Measurements from ENCODE around the gene EPHB2. TPM values are rescaled to one million over a fixed set of nuclear protein-coding genes. Genes with fewer than 3 reads are reported as not detected.

Gene EPHB2
- total and polyA plus RNA-seq, 2 donors (not counting 1 experiment from before 2014, with no cell fraction given), result 0.07 to 0.39 TPM

DNA sequence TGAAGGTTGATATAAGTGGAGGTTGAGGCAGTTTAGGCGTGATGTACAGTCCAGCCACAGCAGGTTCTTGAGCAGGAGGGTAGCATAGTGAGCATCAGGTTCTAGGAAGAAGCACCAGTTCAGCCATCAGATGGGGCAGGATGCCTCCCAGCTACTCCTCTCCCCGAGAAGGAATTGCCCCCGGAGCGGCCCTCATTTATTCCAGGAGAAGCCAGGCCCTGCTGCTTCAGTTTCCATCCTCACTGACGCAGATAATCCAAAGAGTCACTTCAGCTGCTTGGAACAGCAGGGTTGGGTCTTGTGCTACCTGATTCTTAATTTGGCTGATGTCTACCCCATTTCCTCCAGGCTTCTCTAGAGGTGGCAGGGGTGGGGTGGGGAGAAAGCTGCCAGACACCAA lies 207.3 kb downstream of the EPHB2 start:
- ATAC-seq (ENCODE audit: low read depth) (no peak), DNase-seq (no peak)
- ChIA-PET CTCF (no interaction called here), POLR2A (no interaction called here)
- Histone ChIP-seq H3K9me3 (ENCODE audit: control extremely low read depth in 1 of 3, control insufficient read depth in 2 of 3, insufficient read depth in 1 of 3, low read length in 2 of 3) (no peaks in the 10 kb centered on the region), H3K9ac (ENCODE audit: low read length) (no peak overlapping the region), H3K4me3 (ENCODE audit: control extremely low read depth in 1 of 5, extremely low read depth in 1 of 5, insufficient read depth in 1 of 5, low read depth in 2 of 5, low read length in 4 of 5) (no peak overlapping the region), H3K27me3 (replicated peaks in 1 of 4; ENCODE audit: control extremely low read depth in 1 of 4, control insufficient read depth in 3 of 4, insufficient read depth in 4 of 4, low read length in 3 of 4) (peaks cover 0 to 2% (median under 1%) of the 10 kb centered on the region in 4 experiments), H3K27ac (ENCODE audit: low read length in 2 of 2) (no peak overlapping the region), H3K79me2 (ENCODE audit: control insufficient read depth, insufficient read depth, low read length) (no peaks in the 10 kb centered on the region), H3K4me1 (ENCODE audit: control insufficient read depth in 2 of 2, insufficient read depth in 2 of 2, low read length in 2 of 2) (no peaks in the 10 kb centered on the region), H2AFZ (ENCODE audit: insufficient read depth, low read depth, low read length, poor library complexity, severe bottlenecking) (no peak overlapping the region), H3K4me2 (replicated peaks; ENCODE audit: low read depth, low read length, poor library complexity, severe bottlenecking) (no peak overlapping the region), H4K20me1 (ENCODE audit: control insufficient read depth, insufficient read depth, low read length, poor library complexity, severe bottlenecking) (no peaks in the 10 kb centered on the region), H3K36me3 (replicated peaks in 1 of 2; ENCODE audit: control extremely low read depth in 1 of 2, control insufficient read depth in 1 of 2, extremely low read depth in 1 of 2, insufficient read depth in 2 of 2, low read length in 1 of 2) (no peaks in the 10 kb centered on the region)
- H3K27ac Mint-ChIP-seq, result no peak overlapping the region
- no peaks in the 10 kb centered on the region for H3K4me1 Mint-ChIP-seq
- whole genome bisulfite sequencing (ENCODE audit: insufficient coverage), result 88% methylated on average over 5 of the region's 5 CpGs
- peaks cover 15% of the 10 kb centered on the region for H3K27me3 Mint-ChIP-seq
- no peak for TF ChIP-seq EZH2 (IDR thresholded peaks at IDR 0.05; ENCODE audit: borderline replicate concordance, insufficient read depth, low read depth, low read length, poor library complexity, severe bottlenecking)
- TF ChIP-seq, protein P1, sequence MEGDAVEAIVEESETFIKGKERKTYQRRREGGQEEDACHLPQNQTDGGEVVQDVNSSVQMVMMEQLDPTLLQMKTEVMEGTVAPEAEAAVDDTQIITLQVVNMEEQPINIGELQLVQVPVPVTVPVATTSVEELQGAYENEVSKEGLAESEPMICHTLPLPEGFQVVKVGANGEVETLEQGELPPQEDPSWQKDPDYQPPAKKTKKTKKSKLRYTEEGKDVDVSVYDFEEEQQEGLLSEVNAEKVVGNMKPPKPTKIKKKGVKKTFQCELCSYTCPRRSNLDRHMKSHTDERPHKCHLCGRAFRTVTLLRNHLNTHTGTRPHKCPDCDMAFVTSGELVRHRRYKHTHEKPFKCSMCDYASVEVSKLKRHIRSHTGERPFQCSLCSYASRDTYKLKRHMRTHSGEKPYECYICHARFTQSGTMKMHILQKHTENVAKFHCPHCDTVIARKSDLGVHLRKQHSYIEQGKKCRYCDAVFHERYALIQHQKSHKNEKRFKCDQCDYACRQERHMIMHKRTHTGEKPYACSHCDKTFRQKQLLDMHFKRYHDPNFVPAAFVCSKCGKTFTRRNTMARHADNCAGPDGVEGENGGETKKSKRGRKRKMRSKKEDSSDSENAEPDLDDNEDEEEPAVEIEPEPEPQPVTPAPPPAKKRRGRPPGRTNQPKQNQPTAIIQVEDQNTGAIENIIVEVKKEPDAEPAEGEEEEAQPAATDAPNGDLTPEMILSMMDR (IDR thresholded peaks at IDR 0.05), result no peak
- intact Hi-C loops (cut with micrococcal nuclease), result no loop called here
- no peak overlapping the region for H3K4me3 Mint-ChIP-seq
- H3K9me3 Mint-ChIP-seq (ENCODE audit: insufficient read depth), result no peaks in the 10 kb centered on the region

DNA sequence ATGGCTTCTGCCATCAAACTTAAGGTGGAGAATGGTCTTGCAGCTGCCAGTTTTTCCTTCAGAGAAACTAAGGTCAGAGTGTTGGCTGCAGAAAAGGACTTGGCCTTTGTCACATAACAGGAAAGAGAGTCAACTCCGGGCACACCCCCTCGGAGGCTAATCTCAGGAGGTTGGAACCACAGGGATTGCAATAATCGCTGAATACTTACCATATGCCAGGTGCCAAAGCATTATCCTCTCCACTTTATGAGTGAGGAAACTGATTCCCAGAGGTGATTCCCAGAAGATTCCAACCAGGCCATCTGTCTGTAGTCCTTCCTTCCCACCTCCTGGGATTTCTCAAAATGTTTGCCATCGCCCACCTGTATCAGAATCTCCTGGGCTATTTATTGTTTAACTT lies 208.0 kb downstream of the EPHB2 start:
- Mint-ChIP-seq H3K27ac (no peak overlapping the region), H3K4me1 (no peaks in the 10 kb centered on the region), H3K27me3 (peaks cover 15% of the 10 kb centered on the region), H3K4me3 (no peak overlapping the region), H3K9me3 (ENCODE audit: insufficient read depth) (no peaks in the 10 kb centered on the region)
- Histone ChIP-seq H3K27me3 (replicated peaks in 1 of 4; ENCODE audit: control extremely low read depth in 1 of 4, control insufficient read depth in 3 of 4, insufficient read depth in 4 of 4, low read length in 3 of 4) (peaks cover 0 to 2% (median under 1%) of the 10 kb centered on the region in 4 experiments), H2AFZ (ENCODE audit: insufficient read depth, low read depth, low read length, poor library complexity, severe bottlenecking) (no peak overlapping the region), H3K36me3 (replicated peaks in 1 of 2; ENCODE audit: control extremely low read depth in 1 of 2, control insufficient read depth in 1 of 2, extremely low read depth in 1 of 2, insufficient read depth in 2 of 2, low read length in 1 of 2) (no peaks in the 10 kb centered on the region), H3K4me2 (replicated peaks; ENCODE audit: low read depth, low read length, poor library complexity, severe bottlenecking) (no peak overlapping the region), H3K4me3 (ENCODE audit: control extremely low read depth in 1 of 5, extremely low read depth in 1 of 5, insufficient read depth in 1 of 5, low read depth in 2 of 5, low read length in 4 of 5) (no peak overlapping the region), H3K9me3 (ENCODE audit: control extremely low read depth in 1 of 3, control insufficient read depth in 2 of 3, insufficient read depth in 1 of 3, low read length in 2 of 3) (no peaks in the 10 kb centered on the region), H3K27ac (ENCODE audit: low read length in 2 of 2) (no peak overlapping the region), H3K4me1 (ENCODE audit: control insufficient read depth in 2 of 2, insufficient read depth in 2 of 2, low read length in 2 of 2) (no peaks in the 10 kb centered on the region), H4K20me1 (ENCODE audit: control insufficient read depth, insufficient read depth, low read length, poor library complexity, severe bottlenecking) (no peaks in the 10 kb centered on the region), H3K79me2 (ENCODE audit: control insufficient read depth, insufficient read depth, low read length) (no peaks in the 10 kb centered on the region), H3K9ac (ENCODE audit: low read length) (no peak overlapping the region)
- intact Hi-C loops (cut with micrococcal nuclease), result no loop called here
- WGBS (ENCODE audit: insufficient coverage), result 88% methylated on average over 4 of the region's 4 CpGs
- no peak for TF ChIP-seq EZH2 (IDR thresholded peaks at IDR 0.05; ENCODE audit: borderline replicate concordance, insufficient read depth, low read depth, low read length, poor library complexity, severe bottlenecking)
- TF ChIP-seq, protein P1 (IDR thresholded peaks at IDR 0.05), result no peak
- no peak for ATAC-seq (ENCODE audit: low read depth)
- ChIA-PET CTCF (no interaction called here), POLR2A (no interaction called here)
- DNase-seq, result no peak

All from B cell (primary cell).